ENCODE measurements around the gene DCP1B. TPM values are rescaled to one million over a fixed set of nuclear protein-coding genes. Genes with fewer than 3 reads are reported as not detected.
A peak's percentile ranks its signal among the peaks of the same experiment; 100 is the strongest.

The DCP1B gene
- total RNA-seq, 3 donors from 2014 or later (not counting 1 experiment from before 2014, with no cell fraction given) = 4.7 to 8.5 (median 7.5) TPM

DNA sequence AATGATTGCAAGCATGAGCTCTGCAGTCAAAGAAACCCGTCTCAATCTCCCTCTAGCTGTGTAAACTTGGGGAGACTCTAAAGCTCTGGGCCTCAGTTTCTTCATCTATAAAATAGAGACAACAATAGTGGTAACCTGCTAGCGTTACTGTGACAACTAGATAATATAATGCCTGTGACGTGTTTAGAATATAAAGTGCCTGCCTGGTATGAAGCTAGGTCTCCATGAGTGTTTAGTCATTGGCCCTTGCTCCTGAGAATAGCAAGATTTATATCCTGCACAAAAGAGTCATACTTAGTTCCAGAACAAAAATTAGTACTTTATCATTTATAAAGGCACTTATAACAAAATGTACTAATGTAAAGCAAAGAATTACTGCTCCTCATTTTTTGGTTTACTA is 8.8 kb upstream of the DCP1B start:
- 93% methylated on average over 3 of the region's 3 CpGs for WGBS (ENCODE audit: insufficient coverage)
- Mint-ChIP-seq H3K4me1 (no peaks in the 10 kb centered on the region), H3K36me3 (no peaks in the 10 kb centered on the region), H3K27ac (no peak overlapping the region), H3K4me3 (no peak overlapping the region), H3K9me3 (no peaks in the 10 kb centered on the region), H3K27me3 (ENCODE audit: low read depth in 2 of 2) (peaks cover 12 to 40% of the 10 kb centered on the region in 2 donors)
- DNase-seq (no peak), ATAC-seq (no peak)
- Histone ChIP-seq H3K27ac (ENCODE audit: low read length) (no peak overlapping the region), H3K27me3 (ENCODE audit: control insufficient read depth, insufficient read depth, low read length) (no peaks in the 10 kb centered on the region), H3K9me3 (ENCODE audit: control insufficient read depth, insufficient read depth, low read length) (no peaks in the 10 kb centered on the region), H3K4me1 (ENCODE audit: control insufficient read depth, insufficient read depth, low read length) (no peaks in the 10 kb centered on the region), H3K4me3 (ENCODE audit: low read length) (no peak overlapping the region), H3K36me3 (ENCODE audit: control insufficient read depth, insufficient read depth, low read length) (no peaks in the 10 kb centered on the region)
- TF ChIP-seq, protein P1, sequence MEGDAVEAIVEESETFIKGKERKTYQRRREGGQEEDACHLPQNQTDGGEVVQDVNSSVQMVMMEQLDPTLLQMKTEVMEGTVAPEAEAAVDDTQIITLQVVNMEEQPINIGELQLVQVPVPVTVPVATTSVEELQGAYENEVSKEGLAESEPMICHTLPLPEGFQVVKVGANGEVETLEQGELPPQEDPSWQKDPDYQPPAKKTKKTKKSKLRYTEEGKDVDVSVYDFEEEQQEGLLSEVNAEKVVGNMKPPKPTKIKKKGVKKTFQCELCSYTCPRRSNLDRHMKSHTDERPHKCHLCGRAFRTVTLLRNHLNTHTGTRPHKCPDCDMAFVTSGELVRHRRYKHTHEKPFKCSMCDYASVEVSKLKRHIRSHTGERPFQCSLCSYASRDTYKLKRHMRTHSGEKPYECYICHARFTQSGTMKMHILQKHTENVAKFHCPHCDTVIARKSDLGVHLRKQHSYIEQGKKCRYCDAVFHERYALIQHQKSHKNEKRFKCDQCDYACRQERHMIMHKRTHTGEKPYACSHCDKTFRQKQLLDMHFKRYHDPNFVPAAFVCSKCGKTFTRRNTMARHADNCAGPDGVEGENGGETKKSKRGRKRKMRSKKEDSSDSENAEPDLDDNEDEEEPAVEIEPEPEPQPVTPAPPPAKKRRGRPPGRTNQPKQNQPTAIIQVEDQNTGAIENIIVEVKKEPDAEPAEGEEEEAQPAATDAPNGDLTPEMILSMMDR (IDR thresholded peaks at IDR 0.05) = no peak
- intact Hi-C loops (cut with micrococcal nuclease) = no loop called here

DNA sequence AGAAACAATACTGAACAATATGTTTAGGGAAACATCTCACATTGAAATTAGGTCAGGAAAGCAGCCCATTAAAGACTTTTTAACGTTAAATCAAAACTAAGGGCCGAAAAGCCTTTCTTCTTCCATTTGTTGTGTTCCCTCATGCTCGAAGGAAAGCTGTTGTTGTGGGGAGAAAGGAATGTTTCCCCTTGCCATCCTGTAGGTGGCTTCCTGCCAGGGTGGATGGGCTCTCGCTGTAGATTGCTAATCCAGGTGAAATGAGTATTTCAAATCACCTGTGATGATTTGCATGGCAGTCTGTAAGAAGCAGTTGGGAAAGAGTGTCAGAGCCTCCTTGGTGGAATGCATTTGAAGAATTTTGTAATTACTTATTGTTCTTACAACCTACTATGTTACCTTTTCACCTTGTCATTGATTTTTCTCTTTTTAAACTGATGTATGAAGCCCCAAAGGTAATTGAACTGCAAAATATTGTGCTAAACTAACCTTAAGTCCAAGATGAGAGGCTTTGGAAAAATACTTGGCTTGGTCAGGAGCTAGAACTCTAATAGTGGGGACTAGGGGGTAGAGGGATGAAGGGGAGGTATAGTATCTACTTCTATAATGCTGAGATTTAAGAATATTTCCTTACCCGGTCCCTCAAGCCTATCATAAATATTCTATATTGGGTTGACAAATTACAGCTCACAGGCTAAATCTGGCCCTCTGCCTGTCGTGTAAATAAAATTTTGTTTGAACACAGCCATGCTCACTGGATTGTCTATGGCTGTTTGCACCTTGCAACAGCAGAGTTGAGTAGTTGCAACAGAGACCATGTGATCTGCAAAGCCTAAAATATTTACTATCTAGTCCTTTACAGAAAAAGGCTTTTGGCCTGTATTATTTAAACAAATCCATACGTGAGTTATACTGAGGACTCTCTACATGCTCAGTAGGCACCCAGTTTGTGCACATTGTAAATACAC is 7.7 kb upstream of the DCP1B start:
- TF ChIP-seq, protein P1 (IDR thresholded peaks at IDR 0.05) = no peak
- no peaks in the 10 kb centered on the region for H3K9me3 ChIP-seq (ENCODE audit: control insufficient read depth, insufficient read depth, low read length)
- intact Hi-C loops (cut with micrococcal nuclease) = no loop called here
- H3K27me3 Mint-ChIP-seq (ENCODE audit: low read depth in 2 of 2) = peaks cover 6 to 29% of the 10 kb centered on the region in 2 donors
- H3K27ac Mint-ChIP-seq = no peak overlapping the region
- WGBS (ENCODE audit: insufficient coverage) = 90% methylated on average over 6 of the region's 7 CpGs
- H3K27ac ChIP-seq (ENCODE audit: low read length) = no peak overlapping the region
- H3K4me1 ChIP-seq (ENCODE audit: control insufficient read depth, insufficient read depth, low read length) = no peaks in the 10 kb centered on the region
- H3K27me3 ChIP-seq (ENCODE audit: control insufficient read depth, insufficient read depth, low read length) = no peaks in the 10 kb centered on the region
- no peak for ATAC-seq
- H3K4me3 ChIP-seq (ENCODE audit: low read length) = no peak overlapping the region
- no peaks in the 10 kb centered on the region for H3K36me3 ChIP-seq (ENCODE audit: control insufficient read depth, insufficient read depth, low read length)
- H3K36me3 Mint-ChIP-seq = no peaks in the 10 kb centered on the region
- H3K4me1 Mint-ChIP-seq = no peaks in the 10 kb centered on the region
- H3K4me3 Mint-ChIP-seq = no peak overlapping the region
- no peak for DNase-seq
- H3K9me3 Mint-ChIP-seq = no peaks in the 10 kb centered on the region

DNA sequence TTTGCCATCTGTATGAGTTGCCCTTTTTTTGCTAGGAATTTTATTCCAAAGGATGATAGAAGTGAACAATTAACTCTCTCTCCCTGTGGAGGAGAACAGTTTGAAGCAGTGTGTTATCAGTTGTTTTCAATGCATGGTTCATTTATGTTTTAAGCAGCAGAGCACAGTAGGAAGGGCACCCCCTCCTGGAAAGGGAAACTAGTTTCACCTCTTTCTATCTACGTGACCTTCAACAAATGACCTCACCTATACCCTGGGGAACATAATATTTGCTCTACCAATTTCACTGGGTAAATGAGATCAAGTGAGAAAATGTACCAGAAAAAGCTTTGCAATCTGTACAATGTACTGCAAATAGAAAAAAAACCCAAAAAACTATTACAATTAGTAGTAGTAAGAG is 5.4 kb upstream of the DCP1B start:
- H3K9me3 Mint-ChIP-seq = no peaks in the 10 kb centered on the region
- TF ChIP-seq, protein P1 (IDR thresholded peaks at IDR 0.05) = no peak
- DNase-seq = peak in 1 of 2 donors; percentile 13
- peaks cover 2% of the 10 kb centered on the region for H3K4me1 ChIP-seq (ENCODE audit: control insufficient read depth, insufficient read depth, low read length)
- no peaks in the 10 kb centered on the region for H3K27me3 ChIP-seq (ENCODE audit: control insufficient read depth, insufficient read depth, low read length)
- H3K4me1 Mint-ChIP-seq = peaks cover 2 to 4% of the 10 kb centered on the region in 2 donors
- no peaks in the 10 kb centered on the region for H3K9me3 ChIP-seq (ENCODE audit: control insufficient read depth, insufficient read depth, low read length)
- peaks cover 4 to 26% of the 10 kb centered on the region in 2 donors for H3K27me3 Mint-ChIP-seq (ENCODE audit: low read depth in 2 of 2)
- no peak overlapping the region for H3K4me3 ChIP-seq (ENCODE audit: low read length)
- H3K27ac Mint-ChIP-seq = no peak overlapping the region
- no peak overlapping the region for H3K4me3 Mint-ChIP-seq
- H3K36me3 ChIP-seq (ENCODE audit: control insufficient read depth, insufficient read depth, low read length) = no peaks in the 10 kb centered on the region
- whole genome bisulfite sequencing (ENCODE audit: insufficient coverage) = no CpG with 5 or more reads among the region's 1 CpG
- no peak overlapping the region for H3K27ac ChIP-seq (ENCODE audit: low read length)
- no peaks in the 10 kb centered on the region for H3K36me3 Mint-ChIP-seq
- intact Hi-C loops (cut with micrococcal nuclease) = no loop called here
- ATAC-seq = no peak

All from natural killer cell (primary cell).